ENCODE results near the gene CENPE.
"Not testable (repeated sequence)": the region's sequence is repeated elsewhere in the genome, so short reads cannot be mapped to it uniquely, and the experiment has no call there.

The CENPE gene

GRCh38 chr4:103198111-103198765 is at the start of gene CENPE:
Gene CENPE (minus strand): TSS chr4:103198343. CDS start chr4:103198319, 24 bp downstream.
- peak; percentile 87 for DNase-seq

- no peak for DNase-seq
These were observed 46.1 kb upstream of the CENPE start for GRCh38 chr4:103244251-103244650.

DNA sequence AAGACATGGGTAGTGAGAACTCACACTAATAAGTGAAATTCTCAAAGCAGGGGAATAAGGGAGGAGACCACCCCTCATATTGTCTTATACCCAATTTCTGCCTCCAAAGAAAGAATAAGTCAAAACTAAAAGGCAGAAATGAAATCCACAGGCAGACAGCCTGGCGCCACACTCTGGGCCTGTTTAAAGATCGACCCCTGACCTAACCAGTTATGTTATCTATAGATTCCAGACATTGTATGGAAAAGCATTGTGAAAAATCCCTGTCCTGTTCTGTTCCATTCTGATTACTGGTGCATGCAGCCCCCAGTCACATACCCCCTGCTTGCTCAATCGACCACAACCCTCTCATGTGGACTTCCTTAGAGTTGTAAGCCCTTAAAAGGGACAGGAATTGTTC is 32.8 kb upstream of the CENPE start:
- not testable (repeated sequence) for DNase-seq

- not testable (repeated sequence) for DNase-seq
These were observed 25.4 kb upstream of the CENPE start for GRCh38 chr4:103223556-103223955.

- DNase-seq: peak; percentile 57
These were observed 9.5 kb upstream of the CENPE start for GRCh38 chr4:103207673-103208072.

DNA sequence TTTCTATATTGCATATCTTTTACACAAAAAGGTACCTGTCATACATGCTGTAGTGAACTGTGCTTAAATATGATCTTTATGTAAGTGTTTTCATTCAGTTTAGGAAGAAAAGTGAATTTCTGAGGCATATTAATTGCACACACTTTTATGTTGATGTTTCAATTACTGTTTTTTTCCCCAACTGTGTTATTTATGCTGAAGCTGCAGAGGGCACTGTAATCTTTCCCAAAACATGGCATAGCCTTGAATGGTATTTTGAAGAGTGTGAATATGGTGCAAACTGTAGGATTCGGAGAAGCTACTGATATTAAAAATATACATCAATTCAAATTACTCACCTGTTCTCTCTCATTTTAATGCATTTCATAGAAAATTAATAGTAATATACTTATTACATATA is 6.0 kb upstream of the CENPE start:
- peak; percentile 58 for DNase-seq

DNA sequence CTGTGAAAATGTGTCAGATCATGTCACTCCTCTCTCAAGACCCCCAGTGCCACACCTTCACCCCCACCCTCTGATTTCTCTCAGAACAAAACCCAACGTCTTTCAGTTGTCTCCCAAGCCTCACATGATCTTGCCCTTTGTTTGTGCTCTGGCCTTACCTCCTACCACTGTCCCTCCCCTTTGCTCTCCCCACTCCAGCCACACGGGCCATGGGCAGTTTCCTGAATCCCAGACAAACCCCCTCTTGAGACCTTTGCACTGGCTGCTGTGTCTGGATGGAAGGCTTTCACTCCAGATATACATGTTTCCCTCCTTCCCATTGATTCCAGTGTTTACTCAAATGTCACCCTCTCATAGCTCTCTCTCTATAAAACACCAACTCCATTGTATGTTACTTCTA is 3.6 kb upstream of the CENPE start:
- no peak for DNase-seq

- no peak for DNase-seq
These were observed 3.1 kb upstream of the CENPE start for GRCh38 chr4:103201253-103201652.

- no peak for DNase-seq
These were observed 866 bp upstream of the CENPE start for GRCh38 chr4:103199009-103199408.

DNA sequence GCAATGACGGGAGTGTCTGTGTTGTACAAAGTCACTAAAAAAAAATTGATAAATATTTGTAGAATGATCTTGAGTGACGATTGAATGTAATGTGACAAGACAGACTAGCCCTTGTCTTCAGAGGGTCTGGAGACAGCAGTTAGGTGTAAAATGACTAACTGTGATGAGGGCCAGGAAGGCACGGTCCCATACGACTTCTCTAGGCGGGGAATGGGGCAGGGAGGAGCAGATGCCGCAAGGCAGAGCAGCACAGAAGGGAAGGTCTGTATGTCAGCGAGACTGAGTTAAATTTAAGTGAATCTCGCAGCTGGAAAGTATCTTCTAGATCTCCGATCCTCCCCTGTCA is 405 bp downstream of the CENPE start:
- no peak for DNase-seq

DNA sequence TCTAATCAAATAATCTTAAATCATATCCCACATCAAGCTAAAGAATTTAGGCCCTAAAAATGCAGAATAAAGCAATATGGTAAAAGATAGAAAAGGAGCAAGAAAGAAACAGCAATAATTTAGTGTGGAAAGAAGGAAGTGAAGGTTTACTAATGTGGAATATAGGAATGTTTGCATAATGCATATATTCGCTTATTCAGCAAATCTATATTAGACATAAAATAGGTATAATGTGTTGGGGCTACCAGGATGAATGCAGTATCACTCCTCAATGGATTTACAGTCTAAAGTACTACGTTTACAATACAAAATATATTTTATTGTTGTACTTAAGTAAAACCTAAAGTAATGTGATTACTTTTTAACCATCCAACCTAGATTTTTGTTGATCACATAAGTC is 4.7 kb downstream of the CENPE start:
- DNase-seq: no peak

DNA sequence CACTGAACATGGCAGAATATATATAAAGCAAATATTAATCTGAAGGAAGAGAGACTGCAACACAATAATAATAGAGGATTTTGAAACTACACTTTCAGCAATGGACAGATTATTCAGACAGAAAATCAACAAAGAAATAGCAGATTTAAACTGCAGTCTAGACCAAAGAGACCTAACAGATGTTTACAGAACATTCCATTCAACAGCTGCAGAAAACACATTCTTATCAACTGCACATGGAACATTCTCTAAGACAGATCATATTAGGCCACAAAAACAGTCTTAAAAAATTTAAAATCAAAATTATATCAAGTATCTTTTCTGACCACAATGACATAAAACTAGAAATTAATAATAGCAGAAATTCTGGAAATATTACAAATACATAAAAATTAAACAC is 27.1 kb downstream of the CENPE start:
- DNase-seq: no peak

DNA sequence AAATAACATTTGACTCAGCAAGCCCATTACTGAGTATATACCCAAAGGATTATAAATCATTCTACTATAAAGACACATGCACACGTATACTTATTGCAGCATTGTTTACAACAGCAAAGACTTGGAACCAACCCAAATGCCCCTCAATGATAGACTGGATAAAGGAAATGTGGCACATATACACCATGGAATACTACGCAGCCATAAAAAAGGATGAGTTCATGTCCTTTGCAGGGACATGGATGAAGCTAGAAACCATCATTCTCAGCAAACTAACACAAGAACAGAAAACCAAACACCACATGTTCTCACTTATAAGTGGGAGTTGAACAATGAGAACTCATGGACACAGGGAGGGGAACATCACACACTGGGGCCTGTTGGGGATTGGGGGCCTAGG is 28.4 kb downstream of the CENPE start:
- DNase-seq: not testable (repeated sequence)

- DNase-seq: no peak
These were observed 29.1 kb downstream of the CENPE start for GRCh38 chr4:103168993-103169392.

DNA sequence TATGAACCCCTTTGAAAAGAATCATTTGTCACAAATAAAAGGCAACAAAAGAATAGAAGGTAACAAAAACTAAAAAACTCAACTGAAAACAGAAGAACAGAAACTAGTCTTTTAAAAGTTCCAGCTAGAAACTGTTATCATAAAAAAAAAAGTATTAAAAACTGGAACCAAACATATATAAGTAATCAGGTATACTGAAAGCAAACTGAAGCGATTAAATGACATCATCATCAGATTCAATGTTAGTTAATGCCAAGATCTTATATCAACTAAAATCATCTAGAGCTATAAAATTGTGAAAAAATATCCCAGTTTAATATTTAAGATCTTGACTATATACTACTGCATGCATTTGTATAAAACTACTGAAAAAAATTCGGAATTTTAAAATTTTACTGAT is 36.0 kb downstream of the CENPE start:
- no peak for DNase-seq

- no peak for DNase-seq
These were observed 39.4 kb downstream of the CENPE start for GRCh38 chr4:103158760-103159159.

- DNase-seq: no peak
These were observed 42.0 kb downstream of the CENPE start for GRCh38 chr4:103156106-103156505.

DNA sequence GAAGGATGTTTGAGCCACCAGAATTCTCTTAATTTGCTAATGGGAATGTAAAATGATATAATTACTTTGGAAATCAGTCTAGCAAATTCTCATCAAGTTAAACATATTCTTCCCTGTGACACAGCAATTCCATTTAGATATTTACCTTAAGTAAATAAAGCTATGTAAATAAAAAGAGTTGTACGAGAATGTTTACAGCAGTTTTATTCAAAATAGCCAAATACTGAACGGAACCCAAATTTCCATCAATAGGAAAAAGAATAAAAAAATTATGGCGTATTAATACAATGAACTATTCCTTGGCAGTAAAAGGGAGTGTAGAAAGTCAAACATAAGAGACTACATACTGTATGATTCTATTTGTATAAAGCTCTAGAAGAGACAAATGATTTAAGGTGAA is 45.8 kb downstream of the CENPE start:
- DNase-seq: no peak

- peak; percentile 43 for DNase-seq
These were observed 47.5 kb downstream of the CENPE start for GRCh38 chr4:103150677-103151076.

DNA sequence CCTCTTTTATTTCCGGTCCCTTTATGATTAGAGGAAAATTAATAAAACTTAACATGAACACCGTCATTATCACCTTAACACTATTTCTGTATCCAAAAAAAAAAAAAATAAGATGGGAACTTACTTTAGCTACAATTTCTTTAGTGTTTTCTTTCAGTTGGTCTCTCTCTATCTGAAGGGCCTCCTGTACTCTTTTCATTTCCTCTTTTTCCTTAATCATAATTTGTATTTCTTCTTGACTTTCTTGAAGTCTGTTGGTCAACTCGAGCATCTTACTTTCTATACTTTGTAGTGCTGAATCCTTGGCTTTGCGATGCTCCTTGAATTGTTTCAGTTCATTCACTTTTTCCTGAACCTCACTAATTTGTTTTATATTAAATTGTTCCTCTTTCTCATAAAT is 53.2 kb downstream of the CENPE start:
- no peak for DNase-seq

DNA sequence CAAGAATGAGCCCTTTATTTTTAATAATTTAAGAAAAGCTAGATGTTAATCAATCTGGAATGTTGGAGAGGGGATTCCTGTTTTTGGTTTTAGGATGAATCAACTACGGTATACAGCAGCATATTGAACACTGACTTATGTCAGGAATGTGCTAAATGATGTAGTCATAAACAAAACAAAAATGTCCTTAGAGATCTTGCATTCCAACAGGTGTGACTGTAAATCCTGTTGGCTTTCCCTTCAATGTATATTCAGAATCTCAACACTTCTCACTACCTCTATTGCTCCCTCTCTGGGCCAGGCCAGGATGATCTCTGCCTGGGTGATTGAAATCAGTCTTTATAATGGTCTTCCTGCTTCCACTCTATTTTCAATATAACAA is 60.7 kb downstream of the CENPE start:
- DNase-seq: no peak

- DNase-seq: no peak
These were observed 61.3 kb downstream of the CENPE start for GRCh38 chr4:103136671-103137445.

GRCh38 chr4:103129174-103129573 is 69.0 kb downstream of the CENPE start:
- no peak for DNase-seq

DNA sequence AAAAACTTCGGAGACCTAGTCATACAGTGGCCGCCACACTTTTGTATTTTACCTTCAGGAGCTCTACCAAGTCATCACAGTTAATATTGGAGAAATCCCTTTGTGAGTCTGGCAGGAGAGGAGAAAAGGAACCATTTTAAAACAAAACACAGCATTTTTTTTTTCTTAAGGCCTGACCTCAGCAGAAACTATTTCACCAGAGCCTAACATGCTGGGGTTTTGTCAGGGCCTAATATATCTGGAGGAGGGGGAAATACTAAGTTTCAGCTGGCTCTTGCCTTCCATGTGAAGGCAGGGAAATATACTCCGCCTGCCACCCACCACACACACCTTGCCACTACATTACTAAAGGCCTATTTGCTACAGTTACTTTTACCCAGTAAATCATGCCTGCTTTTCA is 72.0 kb downstream of the CENPE start:
- DNase-seq: no peak

GRCh38 chr4:103123114-103123513 is 75.0 kb downstream of the CENPE start:
- DNase-seq: no peak

All from DMS53 (cell line).